Dedifferentiated amniotic fluid mesenchymal stem cell (primary cell): ENCODE data around the gene CACNA2D2.

Experiments used
- DNase-seq: peaks from one replicate; pipeline ENCODE4 v3.0.0-alpha.2; 2016; ENCODE audit errors: extremely low spot score

The CACNA2D2 gene

DNA sequence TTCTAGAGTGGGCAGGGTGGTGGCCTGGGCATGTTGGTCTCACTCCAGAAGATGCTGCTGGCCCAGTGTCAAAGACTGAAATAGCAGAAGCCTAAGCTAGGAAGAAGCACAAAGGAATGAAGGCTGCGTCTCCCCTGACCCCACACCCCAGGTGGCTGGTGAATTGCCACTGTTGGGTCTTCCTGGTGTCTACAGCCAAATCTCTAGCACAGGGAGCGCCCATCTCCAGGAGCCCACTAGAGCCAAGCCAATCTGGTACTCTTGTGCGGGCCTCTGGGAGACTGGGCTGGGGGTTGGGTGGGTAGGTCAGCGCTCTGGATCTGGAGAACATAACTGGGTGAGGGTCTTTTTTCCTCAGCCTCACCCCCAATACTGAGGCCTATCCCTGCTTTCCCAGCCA is 176.3 kb downstream of the CACNA2D2 start:
- DNase-seq: no peak

DNA sequence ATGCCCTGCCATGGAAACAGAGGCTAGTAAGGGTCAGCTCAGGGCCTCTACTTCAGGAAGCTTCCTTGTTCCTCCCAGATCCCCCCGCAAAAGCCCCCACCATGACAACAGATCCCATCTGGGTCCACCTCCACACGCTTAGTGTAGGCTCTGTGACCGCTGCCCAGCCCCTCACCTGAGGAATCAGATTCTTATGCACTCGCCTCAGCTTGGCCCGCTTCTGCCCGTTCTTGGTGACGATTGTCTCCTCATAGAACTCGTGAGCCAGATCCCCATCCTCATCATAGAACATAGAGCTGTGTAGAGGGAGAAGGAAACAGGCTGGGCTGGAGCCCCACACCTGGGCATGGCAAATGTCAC is 177.3 kb downstream of the CACNA2D2 start:
- no peak for DNase-seq

GRCh38 chr3:50325497-50326181 is 177.8 kb downstream of the CACNA2D2 start:
- no peak for DNase-seq

GRCh38 chr3:50325113-50325480 is 178.3 kb downstream of the CACNA2D2 start:
- no peak for DNase-seq

- DNase-seq: peak; percentile 25
Measured at GRCh38 chr3:50324351-50325112, 178.9 kb downstream of the CACNA2D2 start.

- no peak for DNase-seq
Measured at GRCh38 chr3:50323614-50324199, 179.7 kb downstream of the CACNA2D2 start.

DNA sequence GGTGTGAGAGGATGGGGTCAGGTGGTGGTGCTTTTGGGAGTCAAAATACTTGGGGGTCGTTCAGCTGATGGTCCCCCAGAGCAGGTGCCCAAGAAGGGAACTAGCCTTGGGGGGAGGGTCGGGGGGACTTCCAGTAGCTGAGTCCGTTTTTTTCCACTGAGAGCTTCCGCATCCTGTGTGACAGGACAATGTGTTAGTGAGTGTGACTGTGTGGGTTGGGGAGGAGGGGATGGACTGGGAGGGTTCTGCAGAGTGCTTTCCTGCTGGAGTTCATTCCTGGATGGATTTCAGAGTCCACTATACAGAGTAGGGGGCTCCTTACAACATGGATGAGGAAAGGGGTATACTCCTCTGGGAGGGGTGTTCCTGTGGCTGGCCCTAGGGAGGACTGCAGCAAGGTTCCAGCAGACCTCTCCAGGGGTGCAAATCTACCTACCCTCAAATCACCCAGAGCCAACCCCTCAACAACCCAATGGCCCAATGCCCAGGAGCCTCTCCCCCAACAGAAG is 180.3 kb downstream of the CACNA2D2 start:
- no peak for DNase-seq

- DNase-seq: no peak
Measured at GRCh38 chr3:50322386-50323091, 180.9 kb downstream of the CACNA2D2 start, which contains the start of gene HYAL2. TSS of gene HYAL2 (minus strand) at chr3:50322745. CDS start at chr3:50320489, 2,256 bp downstream.

DNA sequence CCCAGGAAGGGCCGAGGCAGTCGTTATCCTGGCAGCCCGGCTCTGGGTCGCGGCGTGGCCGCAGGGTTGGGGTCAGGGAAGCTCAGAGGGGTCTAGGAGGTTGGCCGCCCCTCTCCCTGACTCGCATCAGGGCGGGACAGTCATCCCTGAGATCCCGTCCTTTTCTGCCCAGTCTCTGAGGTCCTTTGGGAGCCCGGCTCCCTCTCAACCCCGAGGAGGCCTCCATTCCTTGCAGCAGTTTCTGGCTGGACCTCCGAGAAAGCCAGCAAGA is 181.4 kb downstream of the CACNA2D2 start:
- no peak for DNase-seq

DNA sequence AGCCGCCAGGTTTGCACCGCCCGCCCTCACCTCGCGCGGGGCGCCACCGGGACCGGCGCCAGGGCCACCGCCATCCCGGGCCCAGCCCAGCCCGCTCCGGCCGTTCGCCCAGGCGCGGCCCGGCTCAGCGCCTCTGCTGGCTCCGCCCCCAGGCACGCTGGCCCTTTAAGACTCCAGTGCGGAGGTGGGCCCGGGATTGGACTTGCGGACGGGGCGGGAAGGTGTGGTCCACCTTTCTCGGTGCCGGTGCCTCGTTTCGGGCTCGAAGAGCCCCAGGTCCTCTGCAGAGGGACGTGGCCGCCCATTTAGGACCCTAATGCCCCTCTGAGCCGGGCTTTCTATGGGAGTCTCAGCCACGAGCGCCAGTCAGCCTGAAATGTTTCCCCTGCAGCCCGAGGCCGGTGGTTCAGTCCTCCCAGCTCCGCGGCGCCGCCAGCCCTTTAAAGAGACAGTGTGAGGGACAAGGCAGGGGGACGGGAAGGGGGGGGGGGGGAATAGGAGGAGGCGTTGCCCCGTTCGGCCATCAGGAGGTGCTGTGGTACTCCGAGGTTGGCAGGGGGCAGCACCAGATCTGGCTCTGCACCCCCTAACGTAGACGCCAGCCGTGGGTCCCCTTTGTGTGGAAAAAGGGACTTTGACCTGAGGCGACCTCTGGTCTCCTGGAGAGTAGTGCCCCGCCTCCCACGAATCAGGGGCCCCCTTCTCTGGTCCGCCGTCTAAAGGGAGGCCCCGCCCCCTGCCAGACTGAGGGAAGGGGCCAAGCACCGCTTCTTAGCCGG is 181.9 kb downstream of the CACNA2D2 start:
- DNase-seq: peak; percentile 81

DNA sequence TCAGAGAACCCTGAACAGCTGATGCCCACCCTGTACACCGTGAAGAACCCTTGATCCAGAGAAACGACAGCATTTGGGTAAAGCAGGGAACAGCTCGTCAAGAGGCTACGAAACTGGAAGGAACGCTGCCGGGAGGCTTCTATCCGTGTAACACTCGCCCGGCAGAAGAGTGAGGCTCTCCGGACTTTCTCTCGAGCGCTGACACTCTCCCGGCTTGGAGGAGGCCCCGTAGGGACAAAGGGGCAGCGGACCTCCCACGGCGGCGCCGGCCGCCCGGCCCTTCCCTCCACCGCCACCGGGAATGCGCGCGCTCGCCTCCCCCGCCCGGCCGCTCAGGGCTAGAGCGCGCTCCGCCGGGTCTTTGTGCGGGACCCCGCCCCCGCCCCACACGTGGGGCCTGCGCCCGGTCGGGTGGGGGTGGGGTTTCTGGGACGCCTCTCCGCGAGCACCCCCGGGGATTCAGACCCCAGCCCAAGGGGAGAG is 182.5 kb downstream of the CACNA2D2 start:
- peak; percentile 52 for DNase-seq

DNA sequence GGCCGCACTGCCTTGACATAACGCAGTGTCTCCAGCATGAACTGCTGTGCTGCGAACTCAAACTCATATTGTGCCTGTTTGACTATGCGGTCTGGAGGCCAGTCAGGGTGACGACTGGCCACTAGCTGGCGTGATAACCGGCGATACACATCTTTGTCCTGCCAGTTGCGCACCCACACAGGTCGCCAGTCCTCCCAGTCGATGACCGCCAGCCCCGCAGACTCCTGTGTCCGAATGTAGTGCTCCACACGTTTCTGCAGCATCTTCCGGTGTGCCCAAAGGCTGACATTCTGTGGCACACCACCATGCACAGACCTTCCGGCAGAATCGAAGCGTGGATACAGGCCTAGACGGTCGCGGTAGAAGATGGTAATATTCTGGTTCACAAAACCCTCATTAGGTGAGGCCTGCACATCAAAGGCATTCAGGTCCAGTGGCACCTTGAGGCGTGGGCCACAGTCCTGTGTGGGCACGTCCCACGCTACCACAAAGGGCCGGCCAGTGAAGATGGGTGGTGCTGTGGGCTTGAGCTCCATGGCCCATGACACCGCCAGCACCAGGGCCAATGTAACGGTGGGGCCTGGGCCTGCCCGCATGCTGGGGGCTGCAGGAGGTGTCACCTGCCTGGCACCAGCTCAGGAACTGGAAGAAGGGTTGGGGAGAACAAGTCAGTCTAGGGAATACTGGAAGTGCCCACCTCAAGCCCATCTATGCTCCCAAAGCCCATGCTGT is 183.4 kb downstream of the CACNA2D2 start:
- DNase-seq: no peak

DNA sequence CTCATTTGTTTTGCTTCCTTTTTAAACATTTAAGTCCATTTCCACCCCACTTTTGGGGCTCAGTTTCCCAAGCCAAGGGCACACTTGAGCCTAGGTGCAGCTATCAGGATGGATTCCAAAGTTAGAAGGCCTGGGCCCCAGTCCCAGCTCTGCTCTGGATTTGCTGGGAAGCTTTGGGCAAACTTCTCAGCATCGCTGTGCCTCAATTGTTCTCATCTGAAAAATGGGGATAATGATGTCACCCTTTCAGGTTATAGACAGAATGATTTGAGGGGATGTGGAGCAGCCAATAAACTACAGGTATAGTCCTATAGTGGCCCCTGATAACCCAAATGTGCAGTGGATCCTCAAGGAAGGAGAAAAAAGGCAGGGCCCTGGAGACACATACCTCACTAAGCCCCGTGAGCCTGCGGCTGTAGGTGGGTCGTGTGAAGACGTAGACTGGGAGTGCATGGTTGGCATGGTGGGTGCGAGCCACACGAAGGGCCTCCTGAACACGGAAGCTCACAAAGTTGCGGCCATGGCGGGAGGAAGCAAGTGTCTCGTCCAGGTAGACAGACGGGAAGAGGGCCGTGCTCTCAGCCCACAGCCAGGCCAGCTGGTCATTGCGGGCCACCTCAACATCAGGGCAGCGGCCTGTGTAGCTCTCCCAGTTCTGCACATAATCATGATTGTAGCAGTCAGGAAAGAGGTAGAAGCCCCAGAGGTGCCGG is 184.1 kb downstream of the CACNA2D2 start:
- no peak for DNase-seq

DNA sequence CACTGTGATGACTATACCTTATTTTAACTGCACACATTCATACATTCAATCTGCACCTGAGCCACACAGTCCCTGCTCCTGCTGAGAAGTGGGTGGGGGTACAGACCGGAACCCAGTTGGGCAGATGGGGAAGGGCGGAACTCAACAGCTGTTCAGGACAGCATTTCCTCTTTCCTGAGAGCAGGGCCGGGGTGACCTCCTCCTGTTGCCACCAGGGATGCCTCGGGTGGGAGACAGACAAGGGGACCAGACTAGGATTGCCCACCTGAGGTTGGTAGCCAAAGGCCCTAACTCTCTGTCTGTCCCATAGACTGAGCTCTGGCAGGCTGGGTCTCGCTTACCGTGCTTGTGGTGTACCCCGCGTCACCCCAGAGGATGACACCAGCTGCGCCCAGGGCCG is 184.8 kb downstream of the CACNA2D2 start:
- DNase-seq: no peak

DNA sequence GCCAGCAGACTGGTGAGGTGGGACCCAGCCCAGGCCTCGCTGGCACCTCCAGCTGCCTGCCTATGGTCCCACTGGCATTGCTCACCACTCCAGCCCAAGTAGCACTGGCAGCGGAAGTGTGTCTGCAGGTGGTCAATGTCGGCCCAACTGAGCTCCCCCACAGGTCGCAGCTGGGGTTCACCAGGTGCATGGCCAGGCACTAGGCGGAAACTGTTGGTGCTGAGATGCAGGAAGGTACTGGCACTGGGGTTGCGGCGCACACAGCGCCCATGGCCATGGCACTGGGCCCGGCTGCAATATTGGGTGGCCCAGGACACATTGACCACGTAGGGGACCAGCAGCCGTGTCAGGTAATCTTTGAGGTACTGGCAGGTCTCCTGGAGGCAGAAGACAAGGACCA is 185.3 kb downstream of the CACNA2D2 start:
- DNase-seq: no peak

GRCh38 chr3:50317300-50317699 is 186.1 kb downstream of the CACNA2D2 start:
- no peak for DNase-seq

GRCh38 chr3:50316657-50317242 is 186.7 kb downstream of the CACNA2D2 start:
- DNase-seq: no peak

GRCh38 chr3:50314816-50315215 is 188.6 kb downstream of the CACNA2D2 start:
- DNase-seq: no peak

GRCh38 chr3:50314342-50314741 is 189.1 kb downstream of the CACNA2D2 start:
- no peak for DNase-seq
